OCI-LY1 (cell line): ENCODE data around the gene BRI3BP.

ENCODE experiments used
- H2AFZ ChIP-seq: fragments of 200-600 bp; sonication (generic), shearing (Covaris generic); 2 replicates; pipeline ENCODE4 v1.6.0; 2014; ENCODE audit warnings: antibody characterized with exemption, mild to moderate bottlenecking, low read length
- H3F3A ChIP-seq: fragments of 200-600 bp; sonication (generic), shearing (Covaris generic); 2 replicates; pipeline ENCODE4 v1.6.0; 2014; ENCODE audit warnings: mild to moderate bottlenecking, antibody characterized with exemption, low read length, moderate library complexity; ENCODE audit not compliant: insufficient read depth
- H3K27ac ChIP-seq: fragments of 200-600 bp; sonication (generic); 2 replicates; pipeline ENCODE4 v1.5.1; 2014; ENCODE audit warnings: low read length, mixed run types, mild to moderate bottlenecking, low read depth; ENCODE audit not compliant: poor library complexity, severe bottlenecking
- H3K27me3 ChIP-seq: fragments of 200-600 bp; sonication (generic); 2 replicates; pipeline ENCODE4 v1.6.0; 2014; ENCODE audit warnings: antibody characterized with exemption, mild to moderate bottlenecking, low read length, moderate library complexity; ENCODE audit not compliant: insufficient read depth
- H3K36me3 ChIP-seq: fragments of 200-600 bp; sonication (generic); 2 replicates; pipeline ENCODE4 v1.6.1; 2014; ENCODE audit warnings: mild to moderate bottlenecking, antibody characterized with exemption, low read length, moderate library complexity, mixed read lengths; ENCODE audit not compliant: insufficient read depth
- H3K4me1 ChIP-seq: fragments of 200-600 bp; sonication (generic); 2 replicates; pipeline ENCODE4 v1.5.1; 2014; ENCODE audit warnings: mild to moderate bottlenecking, low read length, moderate library complexity; ENCODE audit not compliant: insufficient read depth, severe bottlenecking
- H3K4me2 ChIP-seq: fragments of 200-600 bp; sonication (generic), shearing (Covaris generic); 2 replicates; pipeline ENCODE4 v1.6.1; 2014; ENCODE audit warnings: low read length
- H3K4me3 ChIP-seq: fragments of 200-600 bp; sonication (generic); 2 replicates; pipeline ENCODE4 v1.5.1; 2014; ENCODE audit warnings: low read length, low read depth, mild to moderate bottlenecking, mixed read lengths; ENCODE audit not compliant: poor library complexity, severe bottlenecking
- H3K79me2 ChIP-seq: fragments of 200-600 bp; shearing (Covaris generic); 2 replicates; pipeline ENCODE4 v1.6.1; 2016; ENCODE audit warnings: mixed run types, low read length, mixed read lengths; ENCODE audit not compliant: insufficient read depth
- H3K9ac ChIP-seq: fragments of 200-600 bp; sonication (generic), shearing (Covaris generic); 2 replicates; pipeline ENCODE4 v1.6.1; 2014; ENCODE audit warnings: mild to moderate bottlenecking, low read length, mixed read lengths
- H3K9me2 ChIP-seq: fragments of 200-600 bp; sonication (generic), shearing (Covaris generic); 2 replicates; pipeline ENCODE4 v1.6.1; 2014; ENCODE audit warnings: low read depth, mild to moderate bottlenecking, low read length, mixed read lengths
- H3K9me3 ChIP-seq: fragments of 200-600 bp; shearing (Covaris generic); 2 replicates; pipeline ENCODE4 v1.6.1; 2014; ENCODE audit warnings: low read length, mixed read lengths
- H4K20me1 ChIP-seq: fragments of 200-600 bp; sonication (generic), shearing (Covaris generic); 2 replicates; pipeline ENCODE4 v1.6.0; 2016; ENCODE audit warnings: mild to moderate bottlenecking, low read length; ENCODE audit not compliant: insufficient read depth
- EZH2 ChIP-seq: fragments of 200-600 bp; sonication (generic), shearing (Covaris generic); IDR thresholded peaks from 2 replicates; pipeline ENCODE4 v1.8.0; 2017; ENCODE audit warnings: borderline replicate concordance, mixed run types, mild to moderate bottlenecking, antibody characterized with exemption, low read length, moderate library complexity, mixed read lengths
- TF ChIP-seq, protein P1 (sequence below): fragments of 200-600 bp; sonication (generic), shearing (Covaris generic); IDR thresholded peaks from 2 replicates; pipeline ENCODE4 v1.5.1; 2017; ENCODE audit warnings: mild to moderate bottlenecking, antibody characterized with exemption, low read length, moderate library complexity, mixed read lengths

BRI3BP gene

DNA sequence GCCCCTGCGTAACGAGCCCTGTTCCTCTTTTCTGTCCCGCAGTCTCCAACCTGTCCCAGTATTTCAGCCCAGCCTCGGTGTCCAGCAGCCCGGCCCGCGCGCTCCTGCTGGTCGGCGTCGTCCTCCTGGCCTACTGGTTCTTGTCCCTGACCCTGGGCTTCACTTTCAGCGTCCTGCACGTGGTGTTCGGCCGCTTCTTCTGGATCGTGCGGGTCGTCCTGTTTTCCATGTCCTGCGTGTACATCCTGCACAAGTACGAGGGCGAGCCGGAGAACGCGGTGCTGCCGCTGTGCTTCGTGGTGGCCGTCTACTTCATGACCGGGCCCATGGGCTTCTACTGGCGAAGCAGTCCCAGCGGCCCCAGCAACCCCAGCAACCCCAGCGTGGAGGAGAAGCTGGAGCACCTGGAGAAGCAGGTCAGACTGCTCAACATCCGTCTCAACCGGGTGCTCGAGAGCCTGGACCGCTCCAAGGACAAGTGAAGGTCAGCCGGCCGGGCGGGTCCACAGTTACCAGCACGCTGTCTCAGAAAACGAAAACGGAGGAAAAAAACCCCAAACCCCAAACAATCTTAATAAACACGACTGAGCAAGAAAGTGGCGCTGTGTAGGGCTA, 31.6 kb downstream of the BRI3BP start:
- no peak for TF ChIP-seq EZH2
- TF ChIP-seq, protein P1, sequence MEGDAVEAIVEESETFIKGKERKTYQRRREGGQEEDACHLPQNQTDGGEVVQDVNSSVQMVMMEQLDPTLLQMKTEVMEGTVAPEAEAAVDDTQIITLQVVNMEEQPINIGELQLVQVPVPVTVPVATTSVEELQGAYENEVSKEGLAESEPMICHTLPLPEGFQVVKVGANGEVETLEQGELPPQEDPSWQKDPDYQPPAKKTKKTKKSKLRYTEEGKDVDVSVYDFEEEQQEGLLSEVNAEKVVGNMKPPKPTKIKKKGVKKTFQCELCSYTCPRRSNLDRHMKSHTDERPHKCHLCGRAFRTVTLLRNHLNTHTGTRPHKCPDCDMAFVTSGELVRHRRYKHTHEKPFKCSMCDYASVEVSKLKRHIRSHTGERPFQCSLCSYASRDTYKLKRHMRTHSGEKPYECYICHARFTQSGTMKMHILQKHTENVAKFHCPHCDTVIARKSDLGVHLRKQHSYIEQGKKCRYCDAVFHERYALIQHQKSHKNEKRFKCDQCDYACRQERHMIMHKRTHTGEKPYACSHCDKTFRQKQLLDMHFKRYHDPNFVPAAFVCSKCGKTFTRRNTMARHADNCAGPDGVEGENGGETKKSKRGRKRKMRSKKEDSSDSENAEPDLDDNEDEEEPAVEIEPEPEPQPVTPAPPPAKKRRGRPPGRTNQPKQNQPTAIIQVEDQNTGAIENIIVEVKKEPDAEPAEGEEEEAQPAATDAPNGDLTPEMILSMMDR: no peak
- Histone ChIP-seq H3K9ac (no peak overlapping the region), H3K27me3 (no peaks in the 10 kb centered on the region), H3K27ac (no peak overlapping the region), H3K79me2 (no peaks in the 10 kb centered on the region), H3K36me3 (peaks cover 75% of the 10 kb centered on the region), H3K4me2 (no peak overlapping the region), H3K4me1 (no peaks in the 10 kb centered on the region), H3K9me2 (no peaks in the 10 kb centered on the region), H2AFZ (no peak overlapping the region), H3K9me3 (no peaks in the 10 kb centered on the region), H3K4me3 (no peak overlapping the region), H3F3A (no peaks in the 10 kb centered on the region), H4K20me1 (no peaks in the 10 kb centered on the region)

- TF ChIP-seq, protein P1: no peak
- no peak for TF ChIP-seq EZH2
- no peaks in the 10 kb centered on the region for H3K4me1 ChIP-seq
Observed at GRCh38 chr12:125025606-125026235, 32.3 kb downstream of the BRI3BP start.

GRCh38 chr12:125028106-125028505, 34.7 kb downstream of the BRI3BP start:
- Histone ChIP-seq H2AFZ (no peak overlapping the region), H3K4me1 (no peaks in the 10 kb centered on the region), H3K4me2 (no peak overlapping the region), H3K27ac (no peak overlapping the region), H3K79me2 (no peaks in the 10 kb centered on the region), H3K9me2 (no peaks in the 10 kb centered on the region), H3K4me3 (no peak overlapping the region), H4K20me1 (no peaks in the 10 kb centered on the region), H3K36me3 (peaks cover 57% of the 10 kb centered on the region), H3K9ac (no peak overlapping the region), H3F3A (no peaks in the 10 kb centered on the region), H3K27me3 (no peaks in the 10 kb centered on the region), H3K9me3 (no peaks in the 10 kb centered on the region)
- TF ChIP-seq, protein P1: no peak
- TF ChIP-seq EZH2: no peak

More at GRCh38 chr12:125025606-125026235, 32.3 kb downstream of the BRI3BP start:
- Histone ChIP-seq H4K20me1 (no peaks in the 10 kb centered on the region), H3K9ac (no peak overlapping the region), H3K9me3 (no peaks in the 10 kb centered on the region), H3K4me3 (no peak overlapping the region), H3K27ac (no peak overlapping the region), H2AFZ (no peak overlapping the region), H3K4me2 (no peak overlapping the region), H3K79me2 (no peaks in the 10 kb centered on the region), H3K27me3 (no peaks in the 10 kb centered on the region), H3K9me2 (no peaks in the 10 kb centered on the region), H3F3A (no peaks in the 10 kb centered on the region), H3K36me3 (peaks cover 76% of the 10 kb centered on the region)
